HG03439 (cell line): ENCODE results near the gene INPP4A.
"Not testable (repeated sequence)": the region's sequence is repeated elsewhere in the genome, so short reads cannot be mapped to it uniquely, and the experiment has no call there.

ENCODE experiments used
- ATAC-seq: cut with Tn5 transposase; IDR thresholded peaks from one replicate; pipeline ENCODE4 v1.9.1; 2021; ENCODE audit warnings: mild to moderate bottlenecking, moderate library complexity; ENCODE audit not compliant: unreplicated experiment

INPP4A gene

DNA sequence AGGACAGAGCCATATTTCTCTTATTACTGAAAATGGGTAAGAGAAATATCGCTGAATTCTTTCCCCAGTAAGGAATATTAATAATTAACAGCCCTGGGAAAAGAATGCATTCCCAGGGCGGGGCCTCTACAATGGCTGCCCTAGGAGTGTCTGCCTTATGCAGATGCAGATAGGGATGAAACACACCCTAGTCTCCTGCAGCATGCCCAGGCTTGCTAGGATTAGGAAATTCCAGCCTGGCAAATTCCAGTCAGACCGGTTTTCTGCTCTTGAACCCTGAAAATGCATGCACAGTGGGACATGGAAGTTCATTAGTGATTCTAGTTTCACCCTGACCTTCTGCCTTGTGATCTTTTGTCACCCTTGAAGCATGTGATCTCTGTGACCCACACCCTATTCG lies 9.0 kb upstream of the INPP4A start:
- ATAC-seq, result not testable (repeated sequence)

DNA sequence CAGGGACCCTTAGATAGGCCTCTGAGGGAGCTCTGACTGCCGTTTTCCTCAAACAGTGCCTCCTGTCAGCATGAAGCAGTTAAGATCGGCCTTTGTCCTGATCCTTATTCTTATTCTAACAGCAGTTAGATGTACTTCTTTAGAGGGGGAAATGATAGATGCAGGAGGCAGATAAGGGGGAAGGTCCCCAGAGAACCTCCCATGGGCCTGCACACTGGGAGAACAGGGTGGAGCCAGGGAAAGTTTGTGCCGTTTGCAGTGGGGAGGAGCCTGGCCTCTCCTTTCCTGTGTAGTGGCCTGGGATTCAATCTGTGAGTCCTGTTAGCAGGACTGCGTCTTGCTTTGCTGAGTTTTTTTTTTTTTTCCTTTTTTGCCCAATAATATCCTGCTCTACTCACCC lies 7.9 kb upstream of the INPP4A start:
- ATAC-seq, result no peak

DNA sequence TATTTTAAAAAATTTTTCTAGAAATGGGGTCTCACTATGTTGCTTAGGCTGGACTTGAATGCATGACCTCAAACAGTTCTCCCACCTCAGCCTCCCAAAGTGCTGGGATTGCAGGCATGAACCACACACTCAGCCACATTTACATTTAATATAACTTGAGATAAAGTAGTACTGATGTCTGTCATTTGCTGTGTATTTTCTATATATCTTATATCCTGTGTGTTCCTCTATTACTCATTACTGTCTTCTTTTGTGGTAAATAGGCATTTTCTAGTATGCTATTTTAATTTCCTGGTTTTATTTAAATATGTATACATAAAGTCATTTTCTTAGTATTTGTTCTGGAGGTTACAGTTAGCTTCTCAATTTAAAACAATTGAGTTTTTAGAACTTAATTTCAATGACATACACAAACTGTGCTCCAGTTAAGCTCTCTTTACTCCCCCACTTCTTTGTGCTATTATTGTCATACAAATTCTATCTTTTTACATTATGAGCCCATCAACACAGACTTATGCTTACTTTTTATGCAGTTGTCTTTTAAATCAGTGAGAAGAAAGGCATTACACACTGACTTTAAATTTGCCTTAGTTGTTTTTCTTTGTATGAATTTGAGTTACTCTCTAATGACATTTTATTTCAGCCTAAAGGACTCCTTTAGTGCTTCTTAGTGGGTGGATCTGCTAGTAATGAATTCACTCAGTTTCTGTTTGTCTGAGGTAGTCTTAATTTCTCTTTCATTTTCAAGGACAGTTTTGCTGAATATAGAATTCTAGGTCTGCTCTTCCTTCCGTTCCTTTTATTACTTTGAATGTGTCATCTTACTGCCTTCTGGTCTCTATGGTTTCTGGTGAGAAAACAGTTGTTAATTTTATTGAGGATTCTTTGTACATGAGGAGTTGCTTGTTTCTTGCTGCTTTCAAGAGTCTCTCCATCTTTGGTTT lies 6.2 kb upstream of the INPP4A start:
- peak; percentile 90 for ATAC-seq

- ATAC-seq, result no peak
Measured at GRCh38 chr2:98441706-98442450, 2.8 kb upstream of the INPP4A start.

DNA sequence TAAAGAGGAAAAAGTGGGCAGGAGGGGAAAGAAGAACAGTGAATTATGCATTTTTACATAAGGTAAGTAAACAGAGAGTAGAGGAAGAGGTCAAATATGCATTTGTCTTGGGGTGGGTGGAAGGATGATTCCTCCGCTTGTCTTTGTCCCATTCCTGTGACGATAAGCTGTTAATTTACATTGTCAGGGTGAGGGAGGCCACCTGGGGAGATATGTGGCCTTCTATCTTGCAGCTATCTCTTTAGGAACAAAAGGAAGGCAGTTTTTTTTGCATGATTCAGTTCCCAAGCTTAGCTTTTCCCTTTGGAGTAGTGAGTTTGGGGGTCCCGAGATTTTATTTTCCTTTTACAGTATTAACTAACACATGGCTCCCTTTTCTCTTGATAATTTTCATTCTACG lies 2.2 kb upstream of the INPP4A start:
- ATAC-seq, result no peak

- peak; percentile 53 for ATAC-seq
Measured at GRCh38 chr2:98445177-98445682, 572 bp downstream of the INPP4A start.

GRCh38 chr2:98445683-98446581 lies 1.3 kb downstream of the INPP4A start:
- ATAC-seq, result no peak

GRCh38 chr2:98446850-98447249 lies 2.2 kb downstream of the INPP4A start:
- no peak for ATAC-seq

DNA sequence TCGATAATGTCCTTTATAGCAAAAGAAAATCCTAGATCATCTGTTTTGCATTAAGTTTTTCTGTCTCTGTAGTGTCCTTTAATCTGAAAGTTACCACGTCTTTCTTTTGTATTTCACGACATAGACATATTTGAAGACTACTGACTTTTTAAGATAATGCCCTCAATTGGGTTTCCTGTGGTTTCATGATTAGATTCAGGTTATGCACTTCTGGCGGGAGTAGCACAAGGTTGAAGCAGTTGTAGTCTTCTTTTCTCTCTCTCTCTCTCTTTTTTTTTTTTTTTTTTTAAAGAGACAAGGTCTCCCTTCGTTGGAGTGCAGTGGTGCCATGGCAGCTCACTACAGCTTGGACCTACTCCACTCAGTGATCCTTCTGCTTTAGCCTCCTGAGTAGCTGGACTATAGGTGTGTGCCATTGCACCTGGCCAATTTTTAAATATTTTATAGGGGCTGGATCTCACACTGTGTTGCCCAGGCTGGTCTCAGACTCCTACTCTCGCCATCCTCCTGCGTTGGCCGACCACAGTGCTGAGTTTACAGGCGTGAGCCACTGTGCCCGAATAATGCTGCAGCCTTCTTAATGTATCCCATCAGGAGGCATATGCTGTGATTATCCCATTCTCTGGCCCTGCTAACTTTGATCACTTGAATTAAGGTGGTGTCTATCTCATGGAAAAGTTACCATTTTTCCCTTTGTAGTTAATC lies 3.9 kb downstream of the INPP4A start:
- no peak for ATAC-seq

DNA sequence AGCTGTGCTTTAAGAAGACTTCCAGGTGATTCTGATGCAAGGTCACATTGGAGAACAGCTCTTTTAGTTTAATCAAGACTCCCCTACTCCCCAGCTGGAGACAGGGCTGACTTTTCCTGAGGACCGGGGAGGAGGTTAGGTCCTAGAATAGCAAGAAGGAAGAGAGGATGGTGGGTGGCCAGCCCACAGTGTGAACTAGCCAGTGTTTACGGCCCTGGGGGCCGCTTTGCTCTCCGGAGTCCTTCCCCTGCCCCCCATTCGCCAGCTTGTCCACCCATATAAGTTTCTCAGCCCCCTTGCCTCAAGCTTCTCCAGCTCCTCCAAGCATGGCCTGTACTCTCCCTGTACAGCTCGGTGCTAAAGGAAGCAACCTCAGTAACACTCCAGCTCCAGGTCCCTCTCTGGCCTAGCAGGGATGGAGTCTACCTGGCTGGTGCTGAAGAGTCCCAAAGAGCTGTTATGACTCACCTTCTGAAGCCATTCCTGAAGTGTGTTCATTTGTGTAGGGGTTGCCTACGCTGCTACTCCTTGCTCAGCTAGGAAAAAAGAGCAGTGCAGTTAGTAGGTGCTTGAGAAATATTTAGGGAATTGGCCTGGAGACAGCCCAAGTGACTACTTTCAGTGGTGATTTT lies 7.9 kb downstream of the INPP4A start:
- ATAC-seq, result no peak

DNA sequence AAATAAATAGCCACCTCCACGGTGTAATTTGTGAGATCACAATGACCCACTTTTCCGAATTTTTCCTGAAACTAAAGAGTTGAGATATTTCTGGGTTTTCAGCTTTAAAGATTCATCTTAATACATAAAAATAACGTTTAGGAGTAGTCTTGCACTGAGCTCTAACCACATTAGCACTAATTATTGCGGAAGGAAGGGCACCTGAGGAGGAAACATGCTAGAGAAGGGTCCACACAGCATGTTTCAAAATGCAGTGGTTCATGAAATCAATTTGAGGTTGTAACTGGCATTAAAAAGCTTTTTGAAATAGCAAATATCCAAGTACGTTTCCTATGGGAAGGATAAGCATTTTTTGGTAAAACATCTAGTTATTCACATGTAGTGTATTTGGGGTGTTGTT lies 8.4 kb downstream of the INPP4A start:
- ATAC-seq, result no peak

- ATAC-seq, result no peak
Measured at GRCh38 chr2:98453531-98453930, 8.9 kb downstream of the INPP4A start.

GRCh38 chr2:98454073-98454472 lies 9.4 kb downstream of the INPP4A start:
- no peak for ATAC-seq

DNA sequence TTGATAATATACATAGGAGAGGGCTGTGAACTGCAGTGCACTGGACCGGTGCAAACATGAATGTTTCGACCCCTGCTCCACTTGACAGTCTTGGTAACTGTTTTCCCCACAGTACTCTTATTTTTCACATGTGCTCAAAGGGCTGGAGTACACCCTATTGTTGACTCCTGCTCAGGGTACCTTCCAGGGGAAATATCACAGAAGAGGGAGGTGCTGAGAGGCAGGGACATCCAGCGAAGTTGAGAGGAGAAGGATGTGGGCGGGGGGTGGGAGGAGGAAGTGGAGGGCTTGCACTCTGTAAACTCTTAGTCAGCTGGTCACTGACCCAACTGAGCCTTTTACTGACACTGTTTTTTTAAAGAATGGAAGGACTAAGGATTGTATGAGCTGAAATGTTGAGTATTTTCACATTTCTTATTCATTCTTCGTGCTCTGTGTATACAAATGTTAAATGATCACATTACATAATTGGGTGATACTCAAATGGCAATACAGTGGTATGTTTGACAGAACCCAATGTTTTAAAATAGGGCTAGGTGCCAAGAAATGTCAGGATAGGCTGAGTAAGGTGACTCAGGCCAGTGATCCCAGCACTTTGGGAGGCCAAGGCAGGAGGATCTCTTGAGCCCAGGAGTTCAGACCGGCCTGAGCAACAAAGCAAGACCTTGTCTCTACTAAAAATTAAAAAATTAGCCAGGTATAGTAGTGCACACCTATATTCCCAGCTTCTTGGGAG lies 10.0 kb downstream of the INPP4A start:
- ATAC-seq, result no peak

GRCh38 chr2:98455494-98455976 lies 10.9 kb downstream of the INPP4A start:
- peak; percentile 46 for ATAC-seq

- no peak for ATAC-seq
Measured at GRCh38 chr2:98457045-98457696, 12.5 kb downstream of the INPP4A start.

GRCh38 chr2:98458207-98458606 lies 13.5 kb downstream of the INPP4A start:
- no peak for ATAC-seq

GRCh38 chr2:98458667-98459380 lies 14.2 kb downstream of the INPP4A start:
- no peak for ATAC-seq
